T-helper 22 cell (primary cell): ENCODE results near the gene LRRC45.
"Not testable (repeated sequence)": the region's sequence is repeated elsewhere in the genome, so short reads cannot be mapped to it uniquely, and the experiment has no call there.

Source experiments
- DNase-seq: peaks from one replicate; pipeline ENCODE4 v3.0.0-alpha.2; 2020; ENCODE audit warnings: low read depth

Gene LRRC45

GRCh38 chr17:82022981-82023446, at the start of gene LRRC45:
TSS of gene LRRC45 (plus strand) at chr17:82023305. CDS start at chr17:82023644, 339 bp downstream.
- peak; percentile 100 for DNase-seq

GRCh38 chr17:81973432-81973831, 49.7 kb upstream of the LRRC45 start:
- no peak for DNase-seq

GRCh38 chr17:81976332-81977210, 46.5 kb upstream of the LRRC45 start:
- DNase-seq, result no peak

GRCh38 chr17:81977211-81977808, 45.8 kb upstream of the LRRC45 start, which contains the start of gene ASPSCR1:
TSS of gene ASPSCR1 (plus strand) at chr17:81977629. CDS start at chr17:81977647, 18 bp downstream.
- peak; percentile 80 for DNase-seq

GRCh38 chr17:81978524-81979298, 44.4 kb upstream of the LRRC45 start:
- DNase-seq, result no peak

- no peak for DNase-seq
Measured at GRCh38 chr17:81980122-81980521, 43.0 kb upstream of the LRRC45 start.

GRCh38 chr17:81980707-81981343, 42.3 kb upstream of the LRRC45 start:
- DNase-seq, result no peak

- not testable (repeated sequence) for DNase-seq
Measured at GRCh38 chr17:81981511-81981910, 41.6 kb upstream of the LRRC45 start.

- DNase-seq, result no peak
Measured at GRCh38 chr17:81983011-81983638, 40.0 kb upstream of the LRRC45 start.

- DNase-seq, result no peak
Measured at GRCh38 chr17:81983639-81984373, 39.3 kb upstream of the LRRC45 start.

GRCh38 chr17:81984773-81985410, 38.2 kb upstream of the LRRC45 start:
- DNase-seq, result no peak

GRCh38 chr17:81986606-81987005, 36.5 kb upstream of the LRRC45 start:
- DNase-seq, result no peak

GRCh38 chr17:81987161-81987770, 35.8 kb upstream of the LRRC45 start:
- no peak for DNase-seq

GRCh38 chr17:81990836-81991683, 32.0 kb upstream of the LRRC45 start:
- DNase-seq, result no peak

- no peak for DNase-seq
Measured at GRCh38 chr17:81991684-81992305, 31.3 kb upstream of the LRRC45 start.

GRCh38 chr17:81992306-81993102, 30.6 kb upstream of the LRRC45 start:
- DNase-seq, result no peak
